DOHH2 (cell line): ENCODE results near the gene PCED1B.
"Not testable (repeated sequence)": the region's sequence is repeated elsewhere in the genome, so short reads cannot be mapped to it uniquely, and the experiment has no call there.

Experiments used
- H3F3A ChIP-seq: fragments of 200-600 bp; sonication (generic), shearing (Covaris generic); 2 replicates; pipeline ENCODE4 v1.6.0; 2016; ENCODE audit warnings: antibody characterized with exemption, mild to moderate bottlenecking; ENCODE audit not compliant: control insufficient read depth, insufficient read depth
- H3K27ac ChIP-seq: fragments of 200-600 bp; sonication (generic); 2 replicates; pipeline ENCODE4 v1.5.1; 2014; ENCODE audit warnings: low read depth, mild to moderate bottlenecking, low read length, moderate library complexity
- H3K27me3 ChIP-seq: fragments of 200-600 bp; sonication (generic); 2 replicates; pipeline ENCODE4 v1.6.1; 2014; ENCODE audit warnings: mild to moderate bottlenecking, low read length, mixed read lengths; ENCODE audit not compliant: control insufficient read depth
- H3K36me3 ChIP-seq: fragments of 200-600 bp; sonication (generic); 2 replicates; pipeline ENCODE4 v1.6.1; 2014; ENCODE audit warnings: mild to moderate bottlenecking, low read length, moderate library complexity, mixed read lengths; ENCODE audit not compliant: control insufficient read depth
- H3K4me1 ChIP-seq: fragments of 200-600 bp; sonication (generic); 2 replicates; pipeline ENCODE4 v1.6.1; 2014; ENCODE audit warnings: mild to moderate bottlenecking, low read length, mixed read lengths; ENCODE audit not compliant: control insufficient read depth
- H3K4me2 ChIP-seq: fragments of 200-600 bp; sonication (generic); 2 replicates; pipeline ENCODE4 v1.6.0; 2014; ENCODE audit warnings: mild to moderate bottlenecking, low read length, moderate library complexity
- H3K4me3 ChIP-seq: fragments of 200-600 bp; sonication (generic); 2 replicates; pipeline ENCODE4 v1.5.1; 2014; ENCODE audit warnings: mild to moderate bottlenecking, low read length, mixed read lengths
- H3K79me2 ChIP-seq: fragments of 200-600 bp; sonication (generic); 2 replicates; pipeline ENCODE4 v1.6.1; 2014; ENCODE audit warnings: mild to moderate bottlenecking, low read length, mixed read lengths; ENCODE audit not compliant: control insufficient read depth
- H3K9me2 ChIP-seq: fragments of 200-600 bp; sonication (generic); replicated peaks from 2 replicates; pipeline ENCODE4 v1.6.1; 2014; ENCODE audit warnings: mild to moderate bottlenecking, low read length, mixed read lengths; ENCODE audit not compliant: control insufficient read depth
- H3K9me3 ChIP-seq: fragments of 200-600 bp; sonication (generic); 2 replicates; pipeline ENCODE4 v1.6.1; 2014; ENCODE audit warnings: antibody characterized with exemption, low read length, mixed read lengths; ENCODE audit not compliant: control insufficient read depth, insufficient read depth
- H4K20me1 ChIP-seq: fragments of 200-600 bp; sonication (generic); 2 replicates; pipeline ENCODE4 v1.6.0; 2014; ENCODE audit warnings: low read depth, mild to moderate bottlenecking, antibody characterized with exemption, low read length, moderate library complexity; ENCODE audit not compliant: control insufficient read depth, insufficient read depth
- EZH2phosphoT487 ChIP-seq: fragments of 200-600 bp; sonication (generic); IDR thresholded peaks from 2 replicates; pipeline ENCODE4 v1.6.1; 2017; ENCODE audit warnings: borderline replicate concordance, mild to moderate bottlenecking, antibody characterized with exemption, low read length, moderate library complexity, mixed read lengths
- TF ChIP-seq, protein P1 (sequence below): fragments of 200-600 bp; sonication (generic); IDR thresholded peaks from one replicate; pipeline ENCODE4 v1.5.1; 2014; ENCODE audit warnings: antibody characterized with exemption, mild to moderate bottlenecking, low read depth, low read length; ENCODE audit not compliant: poor library complexity, severe bottlenecking

The PCED1B gene

DNA sequence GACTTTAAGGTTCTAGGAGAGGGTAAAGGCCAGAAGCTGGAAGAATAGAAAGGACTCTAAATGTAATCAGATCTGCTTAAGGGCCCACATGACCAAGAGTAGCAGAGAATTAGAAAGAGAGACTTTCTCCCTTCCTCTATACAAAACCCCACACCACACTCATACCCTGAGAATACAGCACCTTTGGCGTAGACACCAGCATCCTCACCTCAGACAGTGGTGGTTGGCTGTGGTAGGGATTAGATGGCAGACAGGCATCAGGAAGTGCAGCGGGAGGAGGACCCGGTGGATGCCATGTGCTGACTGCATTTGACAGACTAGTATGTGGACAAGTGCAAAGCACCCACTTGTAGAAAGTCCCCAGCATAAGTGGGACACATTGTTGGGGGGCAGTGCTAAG, 98.6 kb downstream of the PCED1B start:
- H3F3A ChIP-seq = no peaks in the 10 kb centered on the region

DNA sequence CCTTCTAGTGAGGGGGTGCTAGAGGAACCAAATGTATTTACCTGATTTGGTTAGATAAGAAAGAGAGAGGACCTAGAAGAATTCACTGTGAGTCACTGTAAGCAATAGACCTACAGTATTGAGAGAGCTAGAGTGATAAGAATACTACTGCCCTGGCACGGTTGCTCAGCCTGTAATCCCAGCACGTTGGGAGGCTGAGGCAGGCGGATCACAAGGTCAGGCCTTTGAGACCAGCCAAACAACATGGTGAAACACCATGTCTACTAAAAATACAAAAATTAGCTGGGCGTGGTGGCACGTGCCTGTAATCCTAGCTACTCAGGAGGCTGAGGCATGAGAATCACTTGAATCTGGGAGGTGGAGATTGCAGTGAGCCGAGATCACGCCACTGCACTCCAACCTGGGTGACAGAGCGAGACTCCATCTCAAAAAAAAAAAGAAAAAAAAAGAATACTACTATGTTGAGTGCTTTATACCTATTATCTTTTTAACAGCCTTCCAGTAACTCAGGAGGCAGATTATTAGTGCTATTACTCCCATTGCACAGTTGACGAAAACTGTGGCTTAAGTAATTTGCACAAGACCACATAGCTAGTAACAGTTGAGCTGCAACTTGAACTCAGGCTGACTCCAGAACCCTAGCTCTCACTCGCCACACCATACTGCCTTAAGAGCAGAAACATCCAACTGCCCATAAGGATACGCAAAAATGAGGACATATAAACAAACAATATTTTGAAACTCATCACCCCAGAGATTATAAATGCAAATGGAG, 102.9 kb downstream of the PCED1B start:
- not testable (repeated sequence) for H3K36me3 ChIP-seq, H3K27ac ChIP-seq, H3K4me1 ChIP-seq, H3K9me2 ChIP-seq, H3K9me3 ChIP-seq, H3K4me2 ChIP-seq, H3K79me2 ChIP-seq, H3K27me3 ChIP-seq, H3K4me3 ChIP-seq, H4K20me1 ChIP-seq, H3F3A ChIP-seq

More for the DNA sequence above, 98.6 kb downstream of the PCED1B start:
- Histone ChIP-seq H3K4me3 (no peak overlapping the region), H3K9me3 (no peaks in the 10 kb centered on the region), H3K79me2 (no peaks in the 10 kb centered on the region), H3K4me2 (no peak overlapping the region), H3K27ac (no peak overlapping the region), H4K20me1 (no peaks in the 10 kb centered on the region), H3K9me2 (no peaks in the 10 kb centered on the region), H3K36me3 (no peaks in the 10 kb centered on the region), H3K27me3 (no peaks in the 10 kb centered on the region), H3K4me1 (no peaks in the 10 kb centered on the region)
- no peak for TF ChIP-seq EZH2phosphoT487
- TF ChIP-seq, protein P1, sequence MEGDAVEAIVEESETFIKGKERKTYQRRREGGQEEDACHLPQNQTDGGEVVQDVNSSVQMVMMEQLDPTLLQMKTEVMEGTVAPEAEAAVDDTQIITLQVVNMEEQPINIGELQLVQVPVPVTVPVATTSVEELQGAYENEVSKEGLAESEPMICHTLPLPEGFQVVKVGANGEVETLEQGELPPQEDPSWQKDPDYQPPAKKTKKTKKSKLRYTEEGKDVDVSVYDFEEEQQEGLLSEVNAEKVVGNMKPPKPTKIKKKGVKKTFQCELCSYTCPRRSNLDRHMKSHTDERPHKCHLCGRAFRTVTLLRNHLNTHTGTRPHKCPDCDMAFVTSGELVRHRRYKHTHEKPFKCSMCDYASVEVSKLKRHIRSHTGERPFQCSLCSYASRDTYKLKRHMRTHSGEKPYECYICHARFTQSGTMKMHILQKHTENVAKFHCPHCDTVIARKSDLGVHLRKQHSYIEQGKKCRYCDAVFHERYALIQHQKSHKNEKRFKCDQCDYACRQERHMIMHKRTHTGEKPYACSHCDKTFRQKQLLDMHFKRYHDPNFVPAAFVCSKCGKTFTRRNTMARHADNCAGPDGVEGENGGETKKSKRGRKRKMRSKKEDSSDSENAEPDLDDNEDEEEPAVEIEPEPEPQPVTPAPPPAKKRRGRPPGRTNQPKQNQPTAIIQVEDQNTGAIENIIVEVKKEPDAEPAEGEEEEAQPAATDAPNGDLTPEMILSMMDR = no peak

DNA sequence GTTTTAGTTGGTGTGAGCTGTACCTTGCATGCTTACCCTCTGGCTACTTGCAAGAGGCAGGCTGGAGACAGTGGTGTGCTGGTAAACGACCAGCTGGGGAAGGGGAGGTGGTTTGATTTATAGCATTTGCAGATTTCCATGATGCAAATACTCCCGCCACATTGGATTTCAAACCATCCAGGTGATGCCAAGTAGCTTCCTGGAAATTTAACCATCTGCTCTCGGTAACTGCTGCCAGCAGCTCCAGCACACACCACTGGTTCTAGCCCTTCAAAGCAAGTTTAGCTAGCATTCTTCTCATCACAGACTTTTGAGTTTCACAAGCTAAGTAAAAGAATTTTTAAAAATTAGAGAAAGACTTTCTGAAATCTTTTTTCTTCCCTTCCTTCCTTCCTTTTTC, 104.8 kb downstream of the PCED1B start:
- Histone ChIP-seq H3K4me3 (no peak overlapping the region), H3K4me1 (peaks cover 3% of the 10 kb centered on the region; the same call in 1 of the 2 replicates), H3F3A (no peaks in the 10 kb centered on the region), H3K36me3 (no peaks in the 10 kb centered on the region), H3K9me3 (no peaks in the 10 kb centered on the region), H3K79me2 (no peaks in the 10 kb centered on the region), H3K27me3 (no peaks in the 10 kb centered on the region), H3K27ac (no peak overlapping the region), H3K9me2 (no peaks in the 10 kb centered on the region), H3K4me2 (no peak overlapping the region), H4K20me1 (no peaks in the 10 kb centered on the region)
- TF ChIP-seq, protein P1 = no peak
- TF ChIP-seq EZH2phosphoT487 = no peak

DNA sequence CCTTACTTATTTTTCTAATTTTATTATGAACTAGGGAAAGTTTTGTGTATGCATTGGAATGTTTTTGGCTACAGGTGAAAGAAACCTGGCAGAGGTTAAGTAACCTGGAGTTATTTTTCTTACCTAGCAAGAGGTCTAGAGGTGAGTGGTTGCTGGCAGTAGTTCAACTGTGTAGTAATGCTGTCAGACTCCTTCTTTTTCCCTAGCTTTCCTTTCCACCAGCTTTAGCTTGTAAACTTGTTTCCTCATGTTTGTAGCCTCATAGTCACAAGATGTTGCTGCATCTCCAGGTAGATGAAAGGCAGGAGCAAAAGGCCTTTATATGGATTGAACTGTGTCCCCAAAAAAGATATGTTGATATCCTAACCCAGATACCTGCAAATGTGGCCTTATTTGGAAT, 105.4 kb downstream of the PCED1B start:
- no peak overlapping the region for H3K4me2 ChIP-seq
- H3K4me1 ChIP-seq = peaks cover 3% of the 10 kb centered on the region
- no peak overlapping the region for H3K27ac ChIP-seq
- no peak for TF ChIP-seq EZH2phosphoT487
- TF ChIP-seq, protein P1 = no peak
- no peaks in the 10 kb centered on the region for H3K9me2 ChIP-seq
- no peaks in the 10 kb centered on the region for H4K20me1 ChIP-seq
- no peaks in the 10 kb centered on the region for H3K79me2 ChIP-seq
- no peaks in the 10 kb centered on the region for H3K27me3 ChIP-seq
- H3K36me3 ChIP-seq = no peaks in the 10 kb centered on the region
- no peaks in the 10 kb centered on the region for H3K9me3 ChIP-seq
- H3F3A ChIP-seq = no peaks in the 10 kb centered on the region
- no peak overlapping the region for H3K4me3 ChIP-seq
